Subcutaneous abdominal adipose tissue (tissue), 5 donors: ENCODE results near the gene PNMA6A.
"Not testable (repeated sequence)": the region's sequence is repeated elsewhere in the genome, so short reads cannot be mapped to it uniquely, and the experiment has no call there.

Experiments used
- H3K27ac ChIP-seq: one replicate; pipeline ENCODE4 v1.7.0; 2013; ENCODE audit warnings: low read depth, mild to moderate bottlenecking, inconsistent platforms, low read length, moderate library complexity
- H3K27me3 ChIP-seq, 5 donors: one replicate each; pipeline ENCODE4 v1.7.0; 2013; ENCODE audit warnings: low read length in 5 of 5, inconsistent platforms in 1 of 5; ENCODE audit not compliant: control insufficient read depth in 5 of 5, insufficient read depth in 4 of 5
- H3K36me3 ChIP-seq, 5 donors: one replicate each; pipeline ENCODE4 v1.7.0; 2013; ENCODE audit warnings: low read length in 5 of 5; ENCODE audit not compliant: control insufficient read depth in 5 of 5, insufficient read depth in 5 of 5
- H3K4me1 ChIP-seq, 5 donors: one replicate each; pipeline ENCODE4 v1.7.0; 2013; ENCODE audit warnings: low read length in 5 of 5, mild to moderate bottlenecking in 3 of 5, moderate library complexity in 1 of 5; ENCODE audit not compliant: control insufficient read depth in 5 of 5, insufficient read depth in 5 of 5
- H3K4me3 ChIP-seq, 5 donors: one replicate each; pipeline ENCODE4 v1.7.0; 2013; ENCODE audit warnings: low read length in 5 of 5, low read depth in 1 of 5
- H3K9ac ChIP-seq, 5 donors: one replicate each; pipeline ENCODE4 v1.7.0; 2013; ENCODE audit warnings: low read length in 5 of 5, mild to moderate bottlenecking in 4 of 5, moderate library complexity in 3 of 5
- H3K9me3 ChIP-seq, 5 donors: one replicate each; pipeline ENCODE4 v1.7.0; 2013; ENCODE audit warnings: low read length in 5 of 5; ENCODE audit not compliant: control insufficient read depth in 5 of 5
- donor health status: healthy.
- donor health status: healthy.
- donor health status: healthy.
- donor health status: healthy.
- donor health status: healthy.

The PNMA6A gene

DNA sequence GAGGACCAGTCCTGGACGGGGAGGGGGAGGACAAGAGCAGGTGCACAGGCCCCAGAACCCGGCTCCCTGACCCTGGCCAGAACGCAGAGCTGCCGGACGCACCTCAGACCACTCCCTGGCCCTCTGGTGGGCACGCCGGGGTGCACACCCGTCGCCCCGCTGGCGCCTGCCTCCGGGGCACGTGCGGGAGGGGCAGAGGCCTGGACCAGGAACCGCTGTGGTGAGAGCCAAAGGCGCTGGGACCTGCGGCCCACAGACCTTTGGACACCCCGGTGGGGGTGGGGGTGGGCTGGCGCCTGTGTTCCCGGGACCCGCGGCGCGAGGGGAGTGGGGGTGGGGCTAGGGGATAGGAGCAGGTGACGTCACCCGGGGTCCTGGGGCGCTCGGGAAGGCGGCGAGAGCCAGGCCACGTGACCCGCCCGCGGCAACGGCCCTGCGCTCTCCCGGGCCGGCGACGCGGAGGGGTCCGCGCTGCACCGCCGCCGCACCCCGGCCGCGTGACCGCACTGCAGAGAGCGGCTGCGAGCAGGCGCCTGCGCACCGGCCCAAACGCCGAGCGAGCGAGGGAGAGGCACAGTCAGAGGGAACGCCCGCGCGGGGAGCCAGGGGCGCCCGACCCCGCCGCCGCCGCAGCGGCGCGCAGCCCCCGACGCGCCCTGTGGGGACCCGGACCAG is at the start of gene PNMA6A:
TSS of gene PNMA6A (plus strand) at position 546 of the 675 bp plus-strand sequence. CDS start 609 bp downstream, outside the sequence.
- H3K4me1 ChIP-seq, H3K9ac ChIP-seq, H3K27ac ChIP-seq, H3K27me3 ChIP-seq, H3K36me3 ChIP-seq, H3K9me3 ChIP-seq, H3K4me3 ChIP-seq: not testable (repeated sequence)

DNA sequence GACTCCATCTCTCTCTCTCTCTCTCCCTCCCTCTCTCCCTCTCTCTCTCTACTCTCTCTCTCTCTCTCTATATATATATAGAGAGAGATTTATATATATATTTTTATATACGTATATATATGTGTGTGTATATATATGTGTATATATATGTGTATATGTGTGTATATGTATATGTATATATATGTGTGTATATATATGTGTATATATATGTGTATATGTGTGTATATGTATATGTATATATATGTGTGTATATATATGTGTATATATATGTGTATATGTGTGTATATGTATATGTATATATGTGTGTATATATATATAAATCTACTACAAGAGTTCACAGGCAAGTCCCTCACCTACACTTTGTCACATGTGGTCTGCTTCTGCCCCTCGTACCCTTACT is 45.8 kb upstream of the PNMA6A start:
- H3K9ac ChIP-seq, H3K4me3 ChIP-seq, H3K4me1 ChIP-seq, H3K9me3 ChIP-seq, H3K36me3 ChIP-seq, H3K27ac ChIP-seq: not testable (repeated sequence)
- H3K27me3 ChIP-seq, result peaks cover 0 to 15% (median 9%) of the 10 kb centered on the region in 5 donors

DNA sequence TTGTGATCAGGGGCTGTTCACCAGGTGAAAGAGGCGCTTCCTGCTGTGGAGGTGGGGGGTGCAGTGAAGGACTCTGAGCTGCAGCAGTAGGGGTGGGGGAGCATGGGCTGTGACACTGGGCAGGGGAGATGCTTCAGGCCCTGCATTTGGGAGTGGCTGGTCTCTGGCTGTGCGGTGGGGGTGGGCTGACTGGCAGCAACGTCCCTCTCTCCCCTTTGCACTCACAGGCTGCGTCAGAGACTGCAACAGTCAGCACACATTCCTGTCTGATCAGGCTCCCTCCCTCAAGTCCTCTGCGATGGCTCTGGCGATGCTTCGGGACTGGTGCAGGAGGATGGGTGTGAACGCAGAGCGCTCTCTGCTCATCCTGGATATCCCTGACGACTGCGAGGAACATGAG is 43.8 kb upstream of the PNMA6A start:
- not testable (repeated sequence) for H3K4me1 ChIP-seq, H3K27ac ChIP-seq, H3K4me3 ChIP-seq, H3K36me3 ChIP-seq, H3K9ac ChIP-seq, H3K9me3 ChIP-seq
- peaks cover 0 to 15% (median 9%) of the 10 kb centered on the region in 5 donors for H3K27me3 ChIP-seq

DNA sequence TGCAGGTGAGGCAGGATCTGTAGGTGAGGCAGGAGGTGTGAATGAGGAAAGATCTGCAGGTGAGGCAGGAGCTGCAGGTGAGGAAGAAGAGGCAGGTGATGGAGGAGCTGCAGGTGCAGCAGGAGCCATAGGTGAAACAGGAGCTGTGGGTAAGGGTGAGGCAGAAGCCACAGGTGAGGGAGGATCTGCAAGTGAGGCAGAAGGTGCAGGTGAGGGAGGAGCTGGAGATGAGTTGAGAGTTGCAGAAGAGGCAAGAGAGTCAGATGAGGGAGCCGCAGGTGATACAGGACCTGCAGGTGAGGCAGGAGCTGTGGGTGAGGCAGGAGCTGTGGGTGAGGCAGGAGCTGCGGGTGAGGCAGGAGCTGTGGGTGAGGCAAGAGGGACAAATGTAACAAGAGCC is 43.1 kb upstream of the PNMA6A start:
- Histone ChIP-seq H3K27me3 (peaks cover 0 to 15% (median 9%) of the 10 kb centered on the region in 5 donors), H3K9ac (no peak overlapping the region)

DNA sequence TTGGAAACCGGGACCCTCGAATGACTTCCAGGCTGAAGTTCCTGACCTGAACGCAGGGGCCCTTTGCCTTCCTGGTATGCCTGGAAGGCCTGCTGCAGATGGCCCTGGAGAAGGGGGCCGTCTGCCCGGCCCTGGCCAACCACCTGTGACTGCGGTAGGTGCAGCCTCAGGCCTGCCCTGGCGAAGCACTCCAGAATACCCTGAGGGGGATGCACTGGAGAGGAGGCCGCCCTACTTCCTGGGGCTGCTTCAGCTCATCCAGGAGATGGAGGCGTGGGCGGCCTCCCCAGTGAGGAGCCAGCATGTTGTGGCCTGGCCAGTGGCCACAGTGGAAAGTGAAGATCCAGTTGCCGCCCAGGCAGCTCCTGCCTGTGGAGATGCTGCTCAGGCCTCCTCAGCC is 42.4 kb upstream of the PNMA6A start:
- Histone ChIP-seq H3K36me3 (no peaks in the 10 kb centered on the region), H3K4me3 (no peak overlapping the region), H3K9me3 (peaks cover 0 to 2% (median 0%) of the 10 kb centered on the region in 5 donors)

More for the DNA sequence above, 43.1 kb upstream of the PNMA6A start:
- Histone ChIP-seq H3K4me1 (peaks cover 0 to 9% (median 7%) of the 10 kb centered on the region in 5 donors), H3K27ac (no peak overlapping the region), H3K4me3 (no peak overlapping the region), H3K36me3 (no peaks in the 10 kb centered on the region), H3K9me3 (peaks cover 0 to 2% (median 0%) of the 10 kb centered on the region in 5 donors)

DNA sequence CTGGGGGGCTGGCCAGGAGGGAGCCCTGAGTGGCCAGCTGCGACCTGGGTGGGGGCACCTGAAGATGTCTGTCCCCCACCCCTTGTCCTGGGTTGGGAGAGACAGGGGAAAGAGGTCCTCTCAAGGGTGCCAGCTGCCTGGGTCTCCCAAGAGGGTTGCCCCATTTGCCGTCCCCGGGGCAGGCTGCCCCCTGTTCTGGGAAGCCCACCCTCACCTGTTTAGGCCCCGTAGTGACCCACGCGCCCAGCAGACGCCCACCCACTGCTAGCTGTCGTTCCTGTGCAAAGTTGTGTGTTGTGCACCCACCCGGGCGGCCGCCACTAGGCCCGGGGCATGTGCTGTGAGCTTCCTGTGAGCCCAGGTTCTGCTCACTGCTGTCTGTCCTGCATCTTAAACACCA is 41.5 kb upstream of the PNMA6A start:
- Histone ChIP-seq H3K36me3 (no peaks in the 10 kb centered on the region), H3K27ac (no peak overlapping the region), H3K4me3 (no peak overlapping the region), H3K4me1 (peaks cover 0 to 9% (median 7%) of the 10 kb centered on the region in 5 donors), H3K9ac (no peak overlapping the region), H3K27me3 (peaks cover 0 to 15% (median 9%) of the 10 kb centered on the region in 5 donors), H3K9me3 (peaks cover 0 to 2% (median 0%) of the 10 kb centered on the region in 5 donors)

More for the DNA sequence above, 42.4 kb upstream of the PNMA6A start:
- no peak overlapping the region for H3K9ac ChIP-seq
- no peak overlapping the region for H3K27ac ChIP-seq
- H3K4me1 ChIP-seq, result peaks cover 0 to 9% (median 7%) of the 10 kb centered on the region in 5 donors
- H3K27me3 ChIP-seq, result peaks cover 0 to 15% (median 9%) of the 10 kb centered on the region in 5 donors

DNA sequence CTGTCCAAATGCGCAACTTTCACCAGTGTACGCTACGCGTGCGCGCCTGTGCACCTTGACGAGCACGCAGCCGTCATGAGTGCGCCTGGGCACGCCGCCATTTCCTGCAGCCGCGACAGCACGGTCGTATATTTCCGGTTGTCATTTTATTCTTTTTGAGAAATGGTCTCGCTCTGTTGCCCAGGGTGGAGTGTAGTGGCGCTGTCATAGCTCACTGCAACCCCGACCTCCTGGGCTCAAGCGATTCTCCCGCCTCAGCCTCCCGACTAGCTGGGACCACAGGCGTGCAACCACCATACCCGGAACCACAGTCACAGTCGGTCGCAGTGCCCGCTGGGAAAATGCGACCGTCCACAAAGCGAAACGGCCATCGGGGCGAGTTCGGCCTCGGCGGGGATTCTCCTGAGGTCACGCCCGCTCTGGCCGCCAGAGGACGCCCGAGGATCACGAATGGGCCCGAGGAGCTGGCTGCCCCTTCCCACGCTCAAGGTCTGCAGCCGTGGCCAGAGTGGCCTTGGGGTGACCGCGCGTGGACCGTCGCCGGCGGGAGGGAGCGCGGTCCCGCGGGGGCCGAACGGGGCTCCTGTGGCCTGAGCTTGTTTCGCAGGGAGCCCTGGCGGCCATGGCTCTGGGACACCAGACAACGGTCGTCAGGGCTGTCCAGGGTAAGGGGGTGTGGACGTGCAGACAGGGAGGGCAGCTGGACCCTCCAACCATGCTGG is 39.7 kb upstream of the PNMA6A start:
- Histone ChIP-seq H3K4me3 (peak overlapping the region; percentile 19 to 62 (median 52)), H3K9me3 (peaks cover 0 to 2% (median 0%) of the 10 kb centered on the region in 5 donors), H3K4me1 (peaks cover 0 to 9% (median 7%) of the 10 kb centered on the region in 5 donors), H3K27me3 (peaks cover 0 to 25% (median 16%) of the 10 kb centered on the region in 5 donors), H3K36me3 (no peaks in the 10 kb centered on the region), H3K9ac (peak overlapping the region in 2 of 5 donors; percentile 12 to 30), H3K27ac (no peak overlapping the region)

DNA sequence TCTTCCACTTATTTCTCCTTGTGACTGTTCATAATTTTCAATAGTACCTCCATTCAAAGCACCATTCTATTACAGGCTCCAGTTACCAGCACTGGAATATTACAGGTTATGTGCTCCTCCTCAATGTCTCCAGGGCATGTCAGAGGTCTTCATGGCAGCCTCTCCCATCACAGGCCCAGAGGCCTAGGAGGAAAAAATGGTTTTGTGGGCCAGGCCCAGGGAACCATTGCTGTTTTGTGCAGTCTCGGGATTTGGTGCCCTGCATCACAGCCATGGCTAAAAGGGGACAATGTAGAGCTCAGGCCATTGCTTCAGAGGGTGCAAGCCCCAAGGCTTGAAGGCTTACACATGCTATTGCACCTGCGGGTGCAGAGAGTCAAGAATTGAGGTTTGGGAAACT is 23.2 kb upstream of the PNMA6A start:
- Histone ChIP-seq H3K36me3 (no peaks in the 10 kb centered on the region), H3K9me3 (peaks cover 3 to 18% (median 16%) of the 10 kb centered on the region in 5 donors), H3K4me1 (peaks cover 0 to 4% (median 0%) of the 10 kb centered on the region in 5 donors), H3K27ac (no peak overlapping the region), H3K9ac (no peak overlapping the region), H3K27me3 (peaks cover 0 to 7% (median 0%) of the 10 kb centered on the region in 5 donors), H3K4me3 (no peak overlapping the region)

DNA sequence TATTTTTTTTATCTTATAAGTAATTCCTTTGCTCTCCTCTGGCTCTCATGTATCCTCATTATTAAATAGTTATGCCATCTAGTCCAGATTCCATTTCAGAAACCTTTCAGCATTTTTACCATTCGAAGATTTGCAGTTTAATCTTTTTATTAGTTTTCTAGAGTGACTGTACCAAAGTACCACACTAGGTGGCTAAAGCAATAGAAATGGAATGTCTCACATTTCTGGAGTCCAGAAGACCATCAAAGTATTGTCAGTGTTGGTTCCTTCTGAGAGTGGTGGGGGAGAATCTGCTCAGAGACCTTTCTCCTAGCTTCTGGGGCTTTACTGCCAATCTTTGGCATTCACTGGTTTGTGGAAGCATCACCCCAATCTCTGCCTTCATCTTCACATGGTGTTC is 19.7 kb upstream of the PNMA6A start:
- no peak overlapping the region for H3K9ac ChIP-seq

More for the DNA sequence above, 19.7 kb upstream of the PNMA6A start:
- no peak overlapping the region for H3K27ac ChIP-seq
- H3K4me3 ChIP-seq, result no peak overlapping the region
- H3K4me1 ChIP-seq, result peaks cover 0 to 8% (median 1%) of the 10 kb centered on the region in 5 donors
- peaks cover 3 to 18% (median 16%) of the 10 kb centered on the region in 5 donors for H3K9me3 ChIP-seq
- H3K27me3 ChIP-seq, result peaks cover 4 to 15% (median 12%) of the 10 kb centered on the region in 5 donors
- H3K36me3 ChIP-seq, result no peaks in the 10 kb centered on the region
